Parathyroid adenoma (tissue), 2 donors: ENCODE results near the gene NRXN2.

Source experiments
- H2AFZ ChIP-seq: fragments of 300-600 bp; sonication (generic); one replicate; pipeline ENCODE4 v1.7.0; 2017; ENCODE audit warnings: antibody characterized with exemption, mild to moderate bottlenecking
- H3K27ac ChIP-seq: fragments of 300-600 bp; sonication (generic); one replicate; pipeline ENCODE4 v1.7.0; 2017
- H3K27me3 ChIP-seq: fragments of 300-600 bp; sonication (generic); one replicate; pipeline ENCODE4 v1.7.0; 2017; ENCODE audit warnings: low read length; ENCODE audit not compliant: control insufficient read depth, insufficient read depth
- H3K36me3 ChIP-seq: fragments of 300-600 bp; sonication (generic); one replicate; pipeline ENCODE4 v1.7.0; 2017; ENCODE audit warnings: low read length; ENCODE audit not compliant: control insufficient read depth, insufficient read depth
- H3K4me1 ChIP-seq: fragments of 300-600 bp; sonication (generic); one replicate; pipeline ENCODE4 v1.7.0; 2017; ENCODE audit warnings: control low read depth
- H3K4me2 ChIP-seq: fragments of 300-600 bp; sonication (generic); one replicate; pipeline ENCODE4 v1.7.0; 2017; ENCODE audit warnings: low read length
- H3K4me3 ChIP-seq: fragments of 300-600 bp; sonication (generic); one replicate; pipeline ENCODE4 v1.7.0; 2017; ENCODE audit warnings: low read depth, low read length
- H3K79me2 ChIP-seq: fragments of 300-600 bp; sonication (generic); one replicate; pipeline ENCODE4 v1.7.0; 2017; ENCODE audit warnings: control low read depth
- H3K9ac ChIP-seq: fragments of 300-600 bp; sonication (generic); one replicate; pipeline ENCODE4 v1.7.0; 2017; ENCODE audit warnings: mild to moderate bottlenecking
- H3K9me3 ChIP-seq: fragments of 300-600 bp; sonication (generic); one replicate; pipeline ENCODE4 v1.7.0; 2017; ENCODE audit warnings: low read length; ENCODE audit not compliant: control insufficient read depth
- CTCF ChIP-seq: fragments of 300-600 bp; sonication (generic); IDR thresholded peaks from one replicate; pipeline ENCODE4 v1.7.0; 2017; ENCODE audit warnings: antibody characterized with exemption, mild to moderate bottlenecking
- donor health status: primary hyperparathyroidism.

The NRXN2 gene

DNA sequence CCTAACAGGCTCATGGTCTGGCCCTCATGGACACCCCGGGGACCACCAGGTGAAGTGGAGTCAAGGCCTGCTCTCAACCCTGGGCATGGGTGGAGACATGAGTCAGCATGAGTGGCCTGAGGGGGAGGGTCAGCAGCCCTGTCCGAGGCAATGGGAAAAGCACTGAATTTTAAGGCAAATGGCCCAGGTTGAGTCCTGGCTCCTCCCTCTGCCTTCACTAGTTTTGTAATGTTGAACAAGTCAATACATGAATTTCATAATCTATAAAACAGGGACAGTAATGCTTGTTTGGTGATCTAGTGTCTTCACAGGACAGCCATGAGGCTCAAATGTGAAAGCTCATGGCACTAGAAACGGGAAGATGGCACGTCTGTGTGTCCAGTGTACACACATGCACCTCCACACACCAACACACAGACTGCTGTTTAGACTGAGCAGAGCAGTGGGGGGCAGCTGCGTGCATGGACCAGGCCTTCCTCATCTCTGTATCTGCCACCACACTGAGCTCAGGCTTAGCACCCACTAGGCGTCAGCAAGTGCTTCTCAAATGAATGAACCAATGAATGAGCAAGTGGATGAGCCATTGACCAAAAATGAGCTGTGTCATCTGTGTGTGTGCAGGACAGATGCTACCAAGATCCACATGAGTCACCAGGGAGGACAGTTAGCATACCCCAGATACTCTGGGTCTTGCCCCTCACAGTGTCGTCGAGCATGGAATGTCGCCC, 63.4 kb downstream of the NRXN2 start:
- no peak overlapping the region for H3K27ac ChIP-seq
- H3K9ac ChIP-seq, result no peak overlapping the region
- H3K36me3 ChIP-seq, result no peaks in the 10 kb centered on the region
- H3K4me2 ChIP-seq, result no peak overlapping the region
- H3K4me1 ChIP-seq, result no peaks in the 10 kb centered on the region
- no peak for TF ChIP-seq CTCF
- H3K79me2 ChIP-seq, result no peaks in the 10 kb centered on the region
- H2AFZ ChIP-seq, result no peak overlapping the region
- H3K4me3 ChIP-seq, result no peak overlapping the region
- no peaks in the 10 kb centered on the region for H3K9me3 ChIP-seq
- H3K27me3 ChIP-seq, result no peaks in the 10 kb centered on the region

DNA sequence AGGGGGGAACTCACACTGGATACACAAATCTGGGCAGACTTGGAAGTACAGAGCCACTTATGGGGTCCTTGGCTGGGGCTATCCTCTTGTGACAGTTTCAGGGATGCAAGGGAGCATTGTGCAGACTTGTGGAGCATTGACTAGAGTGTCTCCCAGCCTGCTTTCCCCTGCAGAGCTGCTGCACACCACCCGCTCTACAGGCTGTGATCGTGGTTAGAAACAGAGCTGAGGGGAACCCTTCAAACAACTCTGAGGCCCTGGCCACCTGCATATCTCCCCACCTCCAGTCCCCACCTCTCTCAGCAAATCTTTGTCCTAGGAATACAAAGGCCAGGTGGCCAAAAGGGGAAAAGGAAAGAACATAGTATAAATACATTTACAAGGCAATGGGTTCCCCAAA, 64.7 kb downstream of the NRXN2 start:
- no peak overlapping the region for H3K27ac ChIP-seq
- H2AFZ ChIP-seq, result no peak overlapping the region
- no peak overlapping the region for H3K4me2 ChIP-seq
- no peaks in the 10 kb centered on the region for H3K36me3 ChIP-seq
- no peaks in the 10 kb centered on the region for H3K79me2 ChIP-seq
- no peaks in the 10 kb centered on the region for H3K27me3 ChIP-seq
- TF ChIP-seq CTCF, result no peak
- H3K9me3 ChIP-seq, result no peaks in the 10 kb centered on the region
- no peak overlapping the region for H3K4me3 ChIP-seq
- no peak overlapping the region for H3K9ac ChIP-seq
- H3K4me1 ChIP-seq, result no peaks in the 10 kb centered on the region

DNA sequence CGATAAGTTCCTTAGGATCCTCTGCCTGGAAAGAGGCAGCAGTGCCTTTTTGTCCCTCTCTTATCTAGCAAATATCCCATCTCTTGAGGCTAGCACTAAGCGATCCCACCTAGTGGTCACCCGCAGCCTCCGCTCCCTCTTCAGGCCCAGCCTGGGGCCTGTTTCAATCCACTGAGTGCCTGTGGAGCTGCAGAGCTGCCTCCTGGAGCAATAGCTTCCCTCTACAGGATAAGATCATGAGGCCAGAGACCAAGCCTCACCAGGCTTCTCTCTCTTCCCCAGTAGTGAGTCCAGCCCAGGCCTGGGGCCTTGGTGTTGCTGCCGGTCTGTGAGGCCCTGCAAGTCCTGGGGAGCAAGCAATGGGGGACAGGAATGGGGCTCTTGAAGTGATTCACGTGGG, 66.1 kb downstream of the NRXN2 start:
- TF ChIP-seq CTCF, result no peak
- H3K4me1 ChIP-seq, result no peaks in the 10 kb centered on the region
- no peak overlapping the region for H3K27ac ChIP-seq
- H3K9me3 ChIP-seq, result no peaks in the 10 kb centered on the region
- no peaks in the 10 kb centered on the region for H3K79me2 ChIP-seq
- H2AFZ ChIP-seq, result no peak overlapping the region
- H3K4me3 ChIP-seq, result no peak overlapping the region
- no peak overlapping the region for H3K4me2 ChIP-seq
- no peak overlapping the region for H3K9ac ChIP-seq
- H3K27me3 ChIP-seq, result no peaks in the 10 kb centered on the region
- H3K36me3 ChIP-seq, result no peaks in the 10 kb centered on the region

- Histone ChIP-seq H2AFZ (no peak overlapping the region), H3K27me3 (no peaks in the 10 kb centered on the region), H3K79me2 (no peaks in the 10 kb centered on the region), H3K36me3 (no peaks in the 10 kb centered on the region), H3K9ac (no peak overlapping the region), H3K4me2 (no peak overlapping the region), H3K4me1 (no peaks in the 10 kb centered on the region), H3K9me3 (no peaks in the 10 kb centered on the region), H3K27ac (no peak overlapping the region), H3K4me3 (no peak overlapping the region)
- TF ChIP-seq CTCF, result no peak
These were observed 66.9 kb downstream of the NRXN2 start for GRCh38 chr11:64655941-64656601.
